ENCODE measurements around the gene SLC16A11.
"Not testable (repeated sequence)": the region's sequence is repeated elsewhere in the genome, so short reads cannot be mapped to it uniquely, and the experiment has no call there.

Gene SLC16A11

DNA sequence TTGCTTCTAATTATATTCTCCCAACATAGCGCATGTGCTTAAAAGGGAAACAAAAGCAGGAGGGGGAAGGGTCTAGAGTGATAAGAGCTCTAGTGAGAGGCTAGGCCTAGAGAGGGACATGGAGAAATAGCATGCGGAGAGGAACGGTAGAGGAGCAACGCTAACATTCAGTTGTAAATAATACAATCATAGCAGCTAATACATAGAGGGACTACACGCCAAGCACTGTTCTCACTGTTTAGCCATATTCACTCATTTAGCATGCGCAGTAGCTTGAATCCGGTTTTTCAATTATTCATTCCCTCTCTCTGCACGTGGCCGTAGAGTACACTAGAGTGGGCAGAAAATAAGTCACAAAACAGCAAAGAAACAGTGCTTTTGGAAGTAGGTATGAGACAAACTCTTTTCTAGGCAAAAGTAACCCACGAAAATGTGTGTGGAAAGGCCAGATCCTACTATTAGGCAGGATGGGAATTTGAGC lies 49.7 kb downstream of the SLC16A11 start:
- no peaks in the 10 kb centered on the region for H3K4me1 ChIP-seq (ENCODE audit: low read length)
- no peaks in the 10 kb centered on the region for H3K36me3 ChIP-seq (replicated peaks; ENCODE audit: insufficient read depth, low read length)
- H3F3A ChIP-seq (ENCODE audit: insufficient read depth, low read length): no peaks in the 10 kb centered on the region
- no peaks in the 10 kb centered on the region for H3K79me2 ChIP-seq (ENCODE audit: low read length)
- H3K9ac ChIP-seq (ENCODE audit: low read length): no peak overlapping the region
- no peak overlapping the region for H3K4me2 ChIP-seq (ENCODE audit: low read depth, low read length)
- TF ChIP-seq EZH2phosphoT487 (IDR thresholded peaks at IDR 0.05; ENCODE audit: low read length): no peak
- TF ChIP-seq EZH2 (optimal IDR thresholded peaks at IDR 0.05; ENCODE audit: low read depth, low read length): no peak
- no peak for TF ChIP-seq CTCF (IDR thresholded peaks at IDR 0.05; ENCODE audit: low read length)
- H4K20me1 ChIP-seq (ENCODE audit: insufficient read depth, low read length): no peaks in the 10 kb centered on the region
- no peak for DNase-seq
- no peak overlapping the region for H3K4me3 ChIP-seq (ENCODE audit: low read length)
- H3K9me3 ChIP-seq (replicated peaks; ENCODE audit: insufficient read depth, low read length): no peaks in the 10 kb centered on the region
- H3K27ac ChIP-seq (ENCODE audit: low read length): no peak overlapping the region
- no peaks in the 10 kb centered on the region for H3K9me2 ChIP-seq (replicated peaks; ENCODE audit: insufficient read depth, low read length)
- H2AFZ ChIP-seq (ENCODE audit: low read length): no peak overlapping the region
- H3K27me3 ChIP-seq (replicated peaks; ENCODE audit: insufficient read depth, low read length): no peaks in the 10 kb centered on the region

GRCh38 chr17:6993613-6994056 lies 50.3 kb downstream of the SLC16A11 start:
- H3K4me3 ChIP-seq (ENCODE audit: low read length); H3K9me3 ChIP-seq (replicated peaks; ENCODE audit: insufficient read depth, low read length); H3K79me2 ChIP-seq (ENCODE audit: low read length); H3K27me3 ChIP-seq (replicated peaks; ENCODE audit: insufficient read depth, low read length); H4K20me1 ChIP-seq (ENCODE audit: insufficient read depth, low read length); H3K9me2 ChIP-seq (replicated peaks; ENCODE audit: insufficient read depth, low read length); H3K36me3 ChIP-seq (replicated peaks; ENCODE audit: insufficient read depth, low read length); H3K9ac ChIP-seq (ENCODE audit: low read length); H3K4me1 ChIP-seq (ENCODE audit: low read length); H3K27ac ChIP-seq (ENCODE audit: low read length); H3K4me2 ChIP-seq (ENCODE audit: low read depth, low read length); H3F3A ChIP-seq (ENCODE audit: insufficient read depth, low read length); H2AFZ ChIP-seq (ENCODE audit: low read length); DNase-seq: not testable (repeated sequence)
